ENCODE measurements around the gene XRN2.

The XRN2 gene

GRCh38 chr20:21381619-21382018 lies 78.5 kb downstream of the XRN2 start:
- CTCF ChIA-PET = interaction anchor here (1.4 kb wide), 1 partner anchor 10 kb away, joined by 6 read pairs; no protein-coding TSS in a partner anchor
- no CpG with 5 or more reads among the region's 1 CpG for WGBS (ENCODE audit: insufficient coverage)

GRCh38 chr20:21384308-21384892 lies 81.3 kb downstream of the XRN2 start:
- Histone ChIP-seq H3K4me3 (ENCODE audit: control insufficient read depth in 1 of 7, extremely low read depth in 1 of 7, insufficient read depth in 4 of 7, low read depth in 2 of 7, low read length in 6 of 7) (no peak overlapping the region), H3K4me1 (ENCODE audit: control extremely low read depth in 1 of 4, control insufficient read depth in 4 of 4, insufficient read depth in 4 of 4, low read length in 3 of 4) (no peaks in the 10 kb centered on the region), H3K36me3 (ENCODE audit: control insufficient read depth in 4 of 4, insufficient read depth in 4 of 4, low read length in 3 of 4) (peaks cover 20 to 80% (median 48%) of the 10 kb centered on the region in 4 experiments), H3K9me3 (ENCODE audit: control extremely low read depth in 1 of 5, control insufficient read depth in 4 of 5, insufficient read depth in 2 of 5, low read depth in 1 of 5, low read length in 4 of 5) (no peaks in the 10 kb centered on the region), H3K27ac (ENCODE audit: insufficient read depth in 1 of 2, low read depth in 1 of 2, low read length in 2 of 2, poor library complexity in 1 of 2, severe bottlenecking in 2 of 2) (no peak overlapping the region), H3K27me3 (replicated peaks in 2 of 5; ENCODE audit: control insufficient read depth in 4 of 5, insufficient read depth in 5 of 5, low read length in 4 of 5) (peaks cover 0 to 1% (median 0%) of the 10 kb centered on the region in 5 experiments)
- CTCF ChIA-PET = interaction anchor here (1.1 kb wide), 1 partner anchor 41 kb away, joined by 3 read pairs; no protein-coding TSS in a partner anchor
- POLR2A ChIA-PET = no interaction called here
- 100% methylated on average over 1 of the region's 5 CpGs for WGBS (ENCODE audit: insufficient coverage)
- no peak for DNase-seq

More at GRCh38 chr20:21381619-21382018, 78.5 kb downstream of the XRN2 start:
- no peaks in the 10 kb centered on the region for H3K27me3 ChIP-seq (replicated peaks in 2 of 5; ENCODE audit: control insufficient read depth in 4 of 5, insufficient read depth in 5 of 5, low read length in 4 of 5)
- H3K4me3 ChIP-seq (ENCODE audit: control insufficient read depth in 1 of 7, extremely low read depth in 1 of 7, insufficient read depth in 4 of 7, low read depth in 2 of 7, low read length in 6 of 7) = no peak overlapping the region
- POLR2A ChIA-PET = no interaction called here
- DNase-seq = no peak
- no peak overlapping the region for H3K27ac ChIP-seq (ENCODE audit: insufficient read depth in 1 of 2, low read depth in 1 of 2, low read length in 2 of 2, poor library complexity in 1 of 2, severe bottlenecking in 2 of 2)
- H3K36me3 ChIP-seq (ENCODE audit: control insufficient read depth in 4 of 4, insufficient read depth in 4 of 4, low read length in 3 of 4) = peaks cover 19 to 65% (median 44%) of the 10 kb centered on the region in 4 experiments
- no peaks in the 10 kb centered on the region for H3K4me1 ChIP-seq (ENCODE audit: control extremely low read depth in 1 of 4, control insufficient read depth in 4 of 4, insufficient read depth in 4 of 4, low read length in 3 of 4)
- no peaks in the 10 kb centered on the region for H3K9me3 ChIP-seq (ENCODE audit: control extremely low read depth in 1 of 5, control insufficient read depth in 4 of 5, insufficient read depth in 2 of 5, low read depth in 1 of 5, low read length in 4 of 5)

- ChIA-PET POLR2A (no interaction called here), CTCF (no interaction called here)
- DNase-seq = no peak
- Histone ChIP-seq H3K4me1 (ENCODE audit: control extremely low read depth in 1 of 4, control insufficient read depth in 4 of 4, insufficient read depth in 4 of 4, low read length in 3 of 4) (no peaks in the 10 kb centered on the region), H3K9me3 (ENCODE audit: control extremely low read depth in 1 of 5, control insufficient read depth in 4 of 5, insufficient read depth in 2 of 5, low read depth in 1 of 5, low read length in 4 of 5) (no peaks in the 10 kb centered on the region), H3K36me3 (ENCODE audit: control insufficient read depth in 4 of 4, insufficient read depth in 4 of 4, low read length in 3 of 4) (peaks cover 11 to 79% (median 44%) of the 10 kb centered on the region in 4 experiments), H3K27me3 (replicated peaks in 2 of 5; ENCODE audit: control insufficient read depth in 4 of 5, insufficient read depth in 5 of 5, low read length in 4 of 5) (peaks cover 0 to 10% (median 5%) of the 10 kb centered on the region in 5 experiments), H3K4me3 (ENCODE audit: control insufficient read depth in 1 of 7, extremely low read depth in 1 of 7, insufficient read depth in 4 of 7, low read depth in 2 of 7, low read length in 6 of 7) (no peak overlapping the region), H3K27ac (ENCODE audit: insufficient read depth in 1 of 2, low read depth in 1 of 2, low read length in 2 of 2, poor library complexity in 1 of 2, severe bottlenecking in 2 of 2) (no peak overlapping the region)
- 100% methylated on average over 4 of the region's 5 CpGs for WGBS (ENCODE audit: insufficient coverage)
Observed at GRCh38 chr20:21386111-21386510, 83.0 kb downstream of the XRN2 start.

GRCh38 chr20:21387528-21387927 lies 84.4 kb downstream of the XRN2 start:
- peaks cover 11 to 66% (median 38%) of the 10 kb centered on the region in 4 experiments for H3K36me3 ChIP-seq (ENCODE audit: control insufficient read depth in 4 of 4, insufficient read depth in 4 of 4, low read length in 3 of 4)
- ChIA-PET CTCF (no interaction called here), POLR2A (no interaction called here)
- no peaks in the 10 kb centered on the region for H3K9me3 ChIP-seq (ENCODE audit: control extremely low read depth in 1 of 5, control insufficient read depth in 4 of 5, insufficient read depth in 2 of 5, low read depth in 1 of 5, low read length in 4 of 5)
- H3K27me3 ChIP-seq (replicated peaks in 2 of 5; ENCODE audit: control insufficient read depth in 4 of 5, insufficient read depth in 5 of 5, low read length in 4 of 5) = peaks cover 5 to 24% (median 14%) of the 10 kb centered on the region in 5 experiments
- no peak for DNase-seq
- H3K27ac ChIP-seq (ENCODE audit: insufficient read depth in 1 of 2, low read depth in 1 of 2, low read length in 2 of 2, poor library complexity in 1 of 2, severe bottlenecking in 2 of 2) = no peak overlapping the region
- H3K4me1 ChIP-seq (ENCODE audit: control extremely low read depth in 1 of 4, control insufficient read depth in 4 of 4, insufficient read depth in 4 of 4, low read length in 3 of 4) = peaks cover 0 to 5% (median 4%) of the 10 kb centered on the region in 4 experiments
- no peak overlapping the region for H3K4me3 ChIP-seq (ENCODE audit: control insufficient read depth in 1 of 7, extremely low read depth in 1 of 7, insufficient read depth in 4 of 7, low read depth in 2 of 7, low read length in 6 of 7)

GRCh38 chr20:21388566-21388965 lies 85.4 kb downstream of the XRN2 start:
- no peak for DNase-seq
- ChIA-PET CTCF (no interaction called here), POLR2A (no interaction called here)
- Histone ChIP-seq H3K27ac (ENCODE audit: insufficient read depth in 1 of 2, low read depth in 1 of 2, low read length in 2 of 2, poor library complexity in 1 of 2, severe bottlenecking in 2 of 2) (no peak overlapping the region), H3K36me3 (ENCODE audit: control insufficient read depth in 4 of 4, insufficient read depth in 4 of 4, low read length in 3 of 4) (peaks cover 11 to 56% (median 34%) of the 10 kb centered on the region in 4 experiments), H3K4me1 (ENCODE audit: control extremely low read depth in 1 of 4, control insufficient read depth in 4 of 4, insufficient read depth in 4 of 4, low read length in 3 of 4) (peaks cover 0 to 5% (median 4%) of the 10 kb centered on the region in 4 experiments), H3K27me3 (replicated peaks in 2 of 5; ENCODE audit: control insufficient read depth in 4 of 5, insufficient read depth in 5 of 5, low read length in 4 of 5) (peaks cover 8 to 35% (median 23%) of the 10 kb centered on the region in 5 experiments), H3K9me3 (ENCODE audit: control extremely low read depth in 1 of 5, control insufficient read depth in 4 of 5, insufficient read depth in 2 of 5, low read depth in 1 of 5, low read length in 4 of 5) (no peaks in the 10 kb centered on the region), H3K4me3 (ENCODE audit: control insufficient read depth in 1 of 7, extremely low read depth in 1 of 7, insufficient read depth in 4 of 7, low read depth in 2 of 7, low read length in 6 of 7) (no peak overlapping the region)
- WGBS (ENCODE audit: insufficient coverage) = no CpG with 5 or more reads among the region's 1 CpG

- ChIA-PET CTCF (no interaction called here), POLR2A (no interaction called here)
- WGBS (ENCODE audit: insufficient coverage) = no CpG with 5 or more reads among the region's 1 CpG
- Histone ChIP-seq H3K4me1 (ENCODE audit: control extremely low read depth in 1 of 4, control insufficient read depth in 4 of 4, insufficient read depth in 4 of 4, low read length in 3 of 4) (peaks cover 0 to 5% (median 4%) of the 10 kb centered on the region in 4 experiments), H3K27ac (ENCODE audit: insufficient read depth in 1 of 2, low read depth in 1 of 2, low read length in 2 of 2, poor library complexity in 1 of 2, severe bottlenecking in 2 of 2) (no peak overlapping the region), H3K27me3 (replicated peaks in 2 of 5; ENCODE audit: control insufficient read depth in 4 of 5, insufficient read depth in 5 of 5, low read length in 4 of 5) (peaks cover 8 to 43% (median 30%) of the 10 kb centered on the region in 5 experiments), H3K36me3 (ENCODE audit: control insufficient read depth in 4 of 4, insufficient read depth in 4 of 4, low read length in 3 of 4) (peaks cover 8 to 52% (median 27%) of the 10 kb centered on the region in 4 experiments), H3K4me3 (ENCODE audit: control insufficient read depth in 1 of 7, extremely low read depth in 1 of 7, insufficient read depth in 4 of 7, low read depth in 2 of 7, low read length in 6 of 7) (no peak overlapping the region), H3K9me3 (ENCODE audit: control extremely low read depth in 1 of 5, control insufficient read depth in 4 of 5, insufficient read depth in 2 of 5, low read depth in 1 of 5, low read length in 4 of 5) (no peaks in the 10 kb centered on the region)
- no peak for DNase-seq
Observed at GRCh38 chr20:21389368-21389767, 86.2 kb downstream of the XRN2 start.

GRCh38 chr20:21390768-21391167 lies 87.6 kb downstream of the XRN2 start:
- no peak for DNase-seq
- H3K4me1 ChIP-seq (ENCODE audit: control extremely low read depth in 1 of 4, control insufficient read depth in 4 of 4, insufficient read depth in 4 of 4, low read length in 3 of 4) = peaks cover 0 to 8% (median 6%) of the 10 kb centered on the region in 4 experiments
- peaks cover 12 to 57% (median 41%) of the 10 kb centered on the region in 5 experiments for H3K27me3 ChIP-seq (replicated peaks in 2 of 5; ENCODE audit: control insufficient read depth in 4 of 5, insufficient read depth in 5 of 5, low read length in 4 of 5)
- no peak overlapping the region for H3K27ac ChIP-seq (ENCODE audit: insufficient read depth in 1 of 2, low read depth in 1 of 2, low read length in 2 of 2, poor library complexity in 1 of 2, severe bottlenecking in 2 of 2)
- peaks cover 8 to 39% (median 22%) of the 10 kb centered on the region in 4 experiments for H3K36me3 ChIP-seq (ENCODE audit: control insufficient read depth in 4 of 4, insufficient read depth in 4 of 4, low read length in 3 of 4)
- ChIA-PET CTCF (interaction anchor here (1.4 kb wide), 1 partner anchor 155 kb away, joined by 5 read pairs; no protein-coding TSS in a partner anchor), POLR2A (interaction anchor here (0.6 kb wide), 1 partner anchor 66 kb away, joined by 4 read pairs; no protein-coding TSS in a partner anchor)
- WGBS (ENCODE audit: insufficient coverage) = 94% methylated on average over 5 of the region's 7 CpGs
- H3K4me3 ChIP-seq (ENCODE audit: control insufficient read depth in 1 of 7, extremely low read depth in 1 of 7, insufficient read depth in 4 of 7, low read depth in 2 of 7, low read length in 6 of 7) = no peak overlapping the region
- no peaks in the 10 kb centered on the region for H3K9me3 ChIP-seq (ENCODE audit: control extremely low read depth in 1 of 5, control insufficient read depth in 4 of 5, insufficient read depth in 2 of 5, low read depth in 1 of 5, low read length in 4 of 5)
